ENCODE data around the gene TMEM271. TPM values are rescaled to one million over a fixed set of nuclear protein-coding genes. Genes with fewer than 3 reads are reported as not detected.
"Not testable (repeated sequence)": the region's sequence is repeated elsewhere in the genome, so short reads cannot be mapped to it uniquely, and the experiment has no call there.

The TMEM271 gene
- total RNA-seq, 2 experiments from 2014 or later, result not detected

DNA sequence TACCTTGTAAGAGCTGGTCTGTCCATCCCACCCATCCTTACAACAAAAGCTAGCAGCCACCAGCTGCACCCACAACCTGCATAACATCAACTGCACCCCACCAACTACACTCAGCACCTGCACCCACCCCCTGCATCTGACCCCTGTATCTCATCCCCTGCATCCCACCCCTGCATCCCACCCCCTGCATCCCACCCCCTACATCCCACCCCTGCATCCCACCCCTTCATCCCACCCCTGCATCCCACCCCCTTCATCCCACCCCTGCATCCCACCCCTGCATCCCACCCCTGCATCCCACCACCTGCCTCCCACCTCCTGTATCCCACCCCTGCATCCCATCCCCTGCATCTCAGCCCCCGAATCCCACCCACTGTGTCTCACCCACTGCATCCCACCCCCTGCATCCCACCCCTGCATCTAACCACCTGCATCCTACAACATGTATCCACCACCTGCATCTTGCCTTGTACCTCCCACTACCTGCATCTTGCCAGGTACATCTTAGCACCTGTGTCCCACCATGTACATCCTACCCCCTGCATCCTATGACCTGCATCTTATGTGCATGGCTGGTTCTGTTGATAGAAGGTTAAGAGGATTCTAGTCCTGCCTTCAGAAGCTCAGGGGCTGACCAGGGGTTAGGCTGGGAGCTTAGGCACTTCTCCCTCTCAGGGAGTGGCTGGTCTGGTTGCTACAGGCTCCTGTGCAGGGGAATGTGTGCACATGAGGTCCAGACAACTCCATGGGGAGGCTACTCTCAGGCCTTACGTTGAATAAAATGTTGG lies 9.4 kb downstream of the TMEM271 start:
- no peak for DNase-seq
- no peaks in the 10 kb centered on the region for H3K36me3 Mint-ChIP-seq (ENCODE audit: low read depth)
- peaks cover 13% of the 10 kb centered on the region for H3K27me3 Mint-ChIP-seq
- ChIA-PET CTCF (no interaction called here), POLR2A (no interaction called here)
- H3K4me3 Mint-ChIP-seq, result no peak overlapping the region
- no peak overlapping the region for H3K27ac Mint-ChIP-seq
- H3K9me3 Mint-ChIP-seq (ENCODE audit: low read depth), result peaks cover 17% of the 10 kb centered on the region
- no peak for ATAC-seq
- intact Hi-C loops (cut with DNase I, micrococcal nuclease), result no loop called here
- no peaks in the 10 kb centered on the region for H3K4me1 Mint-ChIP-seq

DNA sequence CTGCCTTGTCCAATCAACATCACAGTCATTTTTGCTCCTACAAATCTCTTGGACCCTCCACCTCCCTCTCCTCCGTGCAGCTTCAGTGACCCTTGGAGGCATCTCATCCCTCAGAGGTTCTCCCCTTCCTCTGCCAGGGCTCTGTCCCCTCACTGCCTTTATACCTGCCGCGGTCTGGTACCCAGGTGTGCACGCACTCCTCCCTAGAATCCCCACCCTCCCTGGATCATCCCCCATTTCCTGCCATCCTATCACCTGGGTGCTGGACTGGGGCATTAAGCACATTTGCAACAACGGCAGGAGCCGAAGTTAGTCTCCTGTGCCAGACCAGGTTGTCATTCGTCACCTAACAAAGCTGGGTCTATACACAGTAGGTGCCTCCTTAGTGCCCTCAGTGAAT lies 10.1 kb downstream of the TMEM271 start:
- DNase-seq (no peak), ATAC-seq (no peak)
- no peaks in the 10 kb centered on the region for H3K4me1 Mint-ChIP-seq
- H3K36me3 Mint-ChIP-seq (ENCODE audit: low read depth), result no peaks in the 10 kb centered on the region
- H3K27ac Mint-ChIP-seq, result no peak overlapping the region
- H3K4me3 Mint-ChIP-seq, result no peak overlapping the region
- H3K9me3 Mint-ChIP-seq (ENCODE audit: low read depth), result peaks cover 17% of the 10 kb centered on the region
- intact Hi-C loops (cut with DNase I, micrococcal nuclease), result no loop called here
- POLR2A ChIA-PET, result no interaction called here
- CTCF ChIA-PET, result no interaction called here
- peaks cover 7% of the 10 kb centered on the region for H3K27me3 Mint-ChIP-seq

DNA sequence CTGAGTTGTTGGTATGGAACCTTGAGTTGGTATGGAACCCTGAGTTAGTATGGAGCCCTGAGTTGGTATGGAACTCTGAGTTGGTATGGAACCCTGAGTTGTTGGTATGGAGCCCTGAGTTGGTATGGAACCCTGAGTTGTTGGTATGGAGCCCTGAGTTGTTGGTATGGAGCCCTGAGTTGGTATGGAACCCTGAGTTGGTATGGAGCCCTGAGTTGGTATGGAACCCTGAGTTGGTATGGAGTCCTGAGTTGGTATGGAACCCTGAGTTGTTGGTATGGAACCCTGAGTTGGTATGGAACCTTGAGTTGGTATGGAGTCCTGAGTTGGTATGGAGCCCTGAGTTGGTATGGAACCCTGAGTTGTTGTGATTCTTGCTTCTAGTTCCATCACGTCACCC lies 10.5 kb downstream of the TMEM271 start:
- H3K27ac Mint-ChIP-seq; H3K36me3 Mint-ChIP-seq (ENCODE audit: low read depth); H3K27me3 Mint-ChIP-seq; CTCF ChIA-PET; H3K4me1 Mint-ChIP-seq; DNase-seq; ATAC-seq; intact Hi-C loops (cut with DNase I, micrococcal nuclease); POLR2A ChIA-PET; H3K4me3 Mint-ChIP-seq: not testable (repeated sequence)
- peaks cover 17% of the 10 kb centered on the region for H3K9me3 Mint-ChIP-seq (ENCODE audit: low read depth)

DNA sequence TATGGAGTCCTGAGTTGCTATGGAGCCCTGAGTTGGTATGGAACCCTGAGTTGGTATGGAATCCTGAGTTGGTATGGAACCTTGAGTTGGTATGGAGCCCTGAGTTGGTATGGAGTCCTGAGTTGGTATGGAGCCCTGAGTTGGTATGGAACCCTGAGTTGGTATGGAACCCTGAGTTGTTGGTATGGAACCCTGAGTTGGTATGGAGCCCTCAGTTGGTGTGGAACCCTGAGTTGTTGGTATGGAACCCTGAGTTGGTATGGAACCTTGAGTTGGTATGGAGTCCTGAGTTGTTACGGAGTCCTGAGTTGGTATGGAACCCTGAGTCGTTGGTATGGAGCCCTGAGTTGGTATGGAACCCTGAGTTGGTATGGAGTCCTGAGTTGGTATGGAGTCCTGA lies 13.6 kb downstream of the TMEM271 start:
- H3K4me3 Mint-ChIP-seq; H3K27ac Mint-ChIP-seq; ATAC-seq; H3K4me1 Mint-ChIP-seq; H3K36me3 Mint-ChIP-seq (ENCODE audit: low read depth); H3K27me3 Mint-ChIP-seq; DNase-seq; CTCF ChIA-PET; intact Hi-C loops (cut with DNase I, micrococcal nuclease); POLR2A ChIA-PET: not testable (repeated sequence)
- peaks cover 17% of the 10 kb centered on the region for H3K9me3 Mint-ChIP-seq (ENCODE audit: low read depth)

DNA sequence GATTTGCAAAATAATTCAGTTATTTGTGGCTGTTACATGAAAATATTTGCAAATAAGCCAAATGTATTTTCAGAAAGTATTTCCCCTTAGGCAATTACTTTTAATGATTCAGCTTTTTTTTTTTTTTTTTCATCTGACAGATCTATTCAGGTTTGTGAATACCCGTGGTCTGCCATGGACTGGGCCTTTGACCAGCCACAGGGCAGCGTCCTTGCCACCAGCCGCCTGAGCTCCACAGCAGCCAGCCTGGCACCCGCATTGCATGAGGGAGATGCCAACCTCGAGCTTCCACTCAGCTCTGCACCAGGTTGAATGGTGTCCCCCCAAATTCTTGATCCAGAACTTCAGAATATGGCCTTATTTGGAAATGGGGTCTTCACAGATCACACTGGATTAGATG lies 14.7 kb downstream of the TMEM271 start:
- intact Hi-C loops (cut with DNase I, micrococcal nuclease), result no loop called here
- H3K27me3 Mint-ChIP-seq, result peaks cover 3% of the 10 kb centered on the region
- H3K4me3 Mint-ChIP-seq, result no peak overlapping the region
- ChIA-PET CTCF (interaction anchor here (0.6 kb wide), 1 partner anchor 39 kb away, joined by 3 read pairs; no protein-coding TSS in a partner anchor), POLR2A (no interaction called here)
- no peaks in the 10 kb centered on the region for H3K36me3 Mint-ChIP-seq (ENCODE audit: low read depth)
- no peak for DNase-seq
- no peaks in the 10 kb centered on the region for H3K4me1 Mint-ChIP-seq
- peaks cover 17% of the 10 kb centered on the region for H3K9me3 Mint-ChIP-seq (ENCODE audit: low read depth)
- ATAC-seq, result no peak
- H3K27ac Mint-ChIP-seq, result no peak overlapping the region

DNA sequence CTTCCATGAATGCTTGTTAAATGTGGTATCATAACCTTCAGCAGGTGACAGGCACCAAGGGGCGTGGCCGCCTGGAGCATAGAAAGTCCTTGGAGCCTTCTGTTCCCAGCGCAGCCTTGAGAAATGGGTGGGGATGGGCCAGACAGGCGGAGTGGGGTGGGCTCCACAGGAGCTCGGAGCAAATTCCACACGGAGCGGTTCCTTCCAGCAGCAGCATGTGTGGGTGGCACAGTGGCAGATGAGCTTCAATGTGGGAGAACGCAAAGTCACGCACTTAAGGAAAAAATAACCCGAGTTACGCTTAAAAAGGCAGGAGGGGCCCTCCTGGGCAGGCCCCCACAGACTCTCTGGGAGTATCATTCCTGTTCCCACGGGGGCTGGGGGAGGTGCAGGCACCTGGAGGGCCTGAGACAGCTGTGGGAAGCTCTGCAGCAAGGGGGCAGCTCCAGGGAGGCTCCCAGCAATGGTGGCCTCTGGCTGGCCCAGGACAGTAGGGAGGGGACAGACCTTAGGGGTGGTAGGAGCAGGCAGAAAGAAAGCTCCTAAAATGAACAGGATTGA lies 15.3 kb downstream of the TMEM271 start:
- no peaks in the 10 kb centered on the region for H3K36me3 Mint-ChIP-seq (ENCODE audit: low read depth)
- H3K4me1 Mint-ChIP-seq, result no peaks in the 10 kb centered on the region
- peaks cover 3% of the 10 kb centered on the region for H3K27me3 Mint-ChIP-seq
- ChIA-PET CTCF (no interaction called here), POLR2A (no interaction called here)
- DNase-seq (no peak), ATAC-seq (no peak)
- peaks cover 17% of the 10 kb centered on the region for H3K9me3 Mint-ChIP-seq (ENCODE audit: low read depth)
- no peak overlapping the region for H3K27ac Mint-ChIP-seq
- H3K4me3 Mint-ChIP-seq, result no peak overlapping the region
- intact Hi-C loops (cut with DNase I, micrococcal nuclease), result no loop called here

DNA sequence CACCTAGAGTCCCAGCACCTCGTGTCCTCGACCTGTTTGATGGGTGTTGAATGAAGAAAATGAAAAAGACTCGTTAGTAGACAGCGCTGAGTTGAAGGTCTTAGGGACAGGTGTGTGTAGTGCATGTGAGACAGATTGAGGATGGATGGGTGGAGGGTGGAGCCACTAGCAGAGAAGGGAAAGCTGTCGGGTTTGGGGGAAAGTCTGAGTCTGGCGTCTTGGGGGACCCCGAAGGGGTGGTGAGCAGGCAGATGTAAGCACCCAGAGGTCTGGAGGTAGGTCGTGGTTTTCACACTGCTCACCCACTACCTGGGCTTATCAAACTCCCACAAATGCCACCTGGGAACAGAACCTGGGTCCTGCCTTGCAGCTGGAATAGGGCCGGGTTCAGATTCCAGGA lies 16.0 kb downstream of the TMEM271 start:
- Mint-ChIP-seq H3K27me3 (peaks cover 3% of the 10 kb centered on the region), H3K27ac (no peak overlapping the region), H3K9me3 (ENCODE audit: low read depth) (peaks cover 17% of the 10 kb centered on the region), H3K4me1 (no peaks in the 10 kb centered on the region), H3K4me3 (no peak overlapping the region), H3K36me3 (ENCODE audit: low read depth) (no peaks in the 10 kb centered on the region)
- no peak for ATAC-seq
- no peak for DNase-seq
- ChIA-PET CTCF (no interaction called here), POLR2A (no interaction called here)
- intact Hi-C loops (cut with DNase I, micrococcal nuclease), result no loop called here

DNA sequence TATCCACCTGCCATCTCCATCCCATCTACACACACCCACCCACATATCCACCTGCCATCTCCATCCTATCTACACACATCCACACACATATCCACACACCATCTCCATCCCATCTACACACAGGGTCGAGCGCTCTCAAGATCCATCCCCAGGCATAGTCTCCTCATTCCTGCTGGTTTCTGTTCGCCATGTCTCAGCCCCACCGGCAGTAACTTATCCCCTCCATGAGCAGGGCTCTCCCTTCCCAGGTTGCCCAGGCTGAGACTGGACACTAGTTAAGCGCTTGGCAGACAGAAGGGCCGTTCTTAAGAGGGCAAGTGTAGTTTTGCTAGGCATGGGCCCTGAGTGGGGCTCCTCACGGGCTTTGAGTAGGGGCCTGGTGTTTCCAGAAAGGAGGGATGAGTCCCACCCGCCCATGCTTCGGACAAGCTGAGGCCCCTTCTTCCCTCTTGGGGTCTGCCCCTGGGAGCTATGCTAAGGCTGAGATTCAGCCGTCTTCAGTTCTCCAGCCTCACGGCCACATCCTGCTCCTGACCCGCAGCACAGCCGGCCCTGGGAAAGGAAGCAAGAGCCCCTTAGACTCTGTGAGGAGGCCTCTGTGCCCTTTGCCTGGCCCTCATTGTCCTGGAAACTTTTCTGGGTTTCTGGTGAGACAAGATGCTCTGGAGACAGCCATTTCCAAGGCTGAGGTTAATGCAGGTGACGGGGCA lies 20.4 kb downstream of the TMEM271 start:
- ChIA-PET CTCF (no interaction called here), POLR2A (no interaction called here)
- no peak overlapping the region for H3K27ac Mint-ChIP-seq
- no peaks in the 10 kb centered on the region for H3K36me3 Mint-ChIP-seq (ENCODE audit: low read depth)
- ATAC-seq, result no peak
- DNase-seq, result no peak
- peaks cover 11% of the 10 kb centered on the region for H3K9me3 Mint-ChIP-seq (ENCODE audit: low read depth)
- no peak overlapping the region for H3K4me3 Mint-ChIP-seq
- H3K4me1 Mint-ChIP-seq, result no peaks in the 10 kb centered on the region
- intact Hi-C loops (cut with DNase I, micrococcal nuclease), result no loop called here
- H3K27me3 Mint-ChIP-seq, result peaks cover 6% of the 10 kb centered on the region

DNA sequence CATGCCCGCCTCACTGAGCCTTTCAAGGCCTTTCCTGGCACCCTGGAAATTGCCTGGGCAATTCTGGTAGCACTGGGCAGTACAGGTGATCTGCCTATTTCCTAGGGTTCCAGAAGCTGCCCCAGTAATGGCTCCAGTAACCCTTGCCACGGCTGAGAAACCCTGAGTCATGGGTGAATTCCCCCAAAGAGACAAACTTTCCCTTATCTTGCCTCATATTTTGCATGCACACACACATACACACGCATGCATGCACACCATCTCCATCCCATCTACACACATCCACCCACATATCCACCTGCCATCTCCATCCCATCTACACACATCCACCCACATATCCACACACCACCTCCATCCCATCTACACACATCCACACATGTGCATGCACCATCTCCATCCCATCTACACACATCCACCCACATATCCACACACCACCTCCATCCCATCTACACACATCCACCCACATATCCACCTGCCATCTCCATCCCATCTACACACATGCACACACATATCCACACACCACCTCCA lies 21.2 kb downstream of the TMEM271 start:
- H3K4me1 Mint-ChIP-seq; CTCF ChIA-PET; H3K27ac Mint-ChIP-seq; H3K4me3 Mint-ChIP-seq; ATAC-seq; POLR2A ChIA-PET; intact Hi-C loops (cut with DNase I, micrococcal nuclease); DNase-seq; H3K27me3 Mint-ChIP-seq; H3K36me3 Mint-ChIP-seq (ENCODE audit: low read depth): not testable (repeated sequence)
- peaks cover 11% of the 10 kb centered on the region for H3K9me3 Mint-ChIP-seq (ENCODE audit: low read depth)

DNA sequence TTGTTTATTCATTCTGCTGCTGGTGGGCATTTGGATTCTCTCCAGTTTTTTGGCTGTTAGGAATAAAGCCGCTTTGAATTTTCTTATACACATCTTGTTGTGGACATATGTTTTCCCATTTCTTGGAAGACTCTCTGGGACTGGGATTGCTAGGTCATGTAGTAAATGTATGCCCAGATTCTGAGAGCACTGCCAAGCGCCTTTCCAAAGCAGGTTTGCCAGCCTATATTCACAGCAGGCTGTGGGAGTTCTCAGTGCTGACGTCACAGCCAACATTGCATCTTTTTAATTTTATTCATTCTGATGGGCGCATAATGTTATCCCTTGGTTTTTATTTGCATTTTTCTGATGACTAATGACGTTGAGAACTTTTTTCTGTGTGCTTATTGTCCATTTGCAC lies 24.1 kb downstream of the TMEM271 start:
- H3K4me1 Mint-ChIP-seq, result no peaks in the 10 kb centered on the region
- ChIA-PET CTCF (no interaction called here), POLR2A (no interaction called here)
- intact Hi-C loops (cut with DNase I, micrococcal nuclease), result no loop called here
- ATAC-seq (no peak), DNase-seq (no peak)
- H3K27me3 Mint-ChIP-seq, result peaks cover 10% of the 10 kb centered on the region
- no peak overlapping the region for H3K27ac Mint-ChIP-seq
- peaks cover 11% of the 10 kb centered on the region for H3K9me3 Mint-ChIP-seq (ENCODE audit: low read depth)
- H3K36me3 Mint-ChIP-seq (ENCODE audit: low read depth), result no peaks in the 10 kb centered on the region
- no peak overlapping the region for H3K4me3 Mint-ChIP-seq

DNA sequence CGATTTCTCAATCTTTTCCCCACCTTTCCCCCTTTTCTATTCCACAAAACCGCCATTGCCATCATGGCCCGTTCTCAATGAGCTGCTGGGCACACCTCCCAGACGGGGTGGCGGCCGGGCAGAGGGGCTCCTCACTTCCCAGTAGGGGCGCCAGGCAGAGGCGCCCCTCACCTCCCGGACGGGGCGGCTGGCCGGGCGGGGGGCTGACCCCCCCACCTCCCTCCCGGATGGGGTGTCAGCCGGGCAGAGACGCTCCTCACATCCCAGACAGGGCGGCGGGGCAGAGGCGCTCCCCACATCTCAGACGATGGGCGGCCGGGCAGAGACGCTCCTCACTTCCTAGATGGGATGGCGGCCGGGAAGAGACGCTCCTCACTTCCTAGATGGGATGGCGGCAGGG lies 25.8 kb downstream of the TMEM271 start:
- intact Hi-C loops (cut with DNase I, micrococcal nuclease); H3K4me3 Mint-ChIP-seq; H3K36me3 Mint-ChIP-seq (ENCODE audit: low read depth); POLR2A ChIA-PET; ATAC-seq; H3K27ac Mint-ChIP-seq; DNase-seq; CTCF ChIA-PET; H3K4me1 Mint-ChIP-seq: not testable (repeated sequence)
- Mint-ChIP-seq H3K9me3 (ENCODE audit: low read depth) (peaks cover 11% of the 10 kb centered on the region), H3K27me3 (peaks cover 10% of the 10 kb centered on the region)

DNA sequence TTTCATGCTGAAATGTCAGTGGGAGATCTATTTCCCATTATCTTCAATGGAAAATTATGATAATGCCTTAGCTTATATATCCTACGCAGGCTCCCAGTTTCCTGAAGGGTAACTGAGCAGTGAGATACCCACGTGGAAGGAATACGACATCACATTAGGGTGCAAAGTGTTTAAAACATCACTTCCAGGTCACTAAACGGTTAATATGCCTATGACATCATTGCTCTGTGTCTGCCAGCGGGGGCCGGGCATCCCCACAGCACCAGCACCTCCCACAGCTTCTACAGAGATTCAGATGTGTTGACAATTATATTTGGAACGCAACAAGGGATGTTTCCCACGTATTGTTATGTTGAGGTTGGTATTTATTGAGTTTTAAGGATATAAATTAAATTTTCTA lies 27.1 kb downstream of the TMEM271 start:
- no peak for ATAC-seq
- H3K9me3 Mint-ChIP-seq (ENCODE audit: low read depth), result peaks cover 14% of the 10 kb centered on the region
- no peak overlapping the region for H3K4me3 Mint-ChIP-seq
- no peak overlapping the region for H3K27ac Mint-ChIP-seq
- POLR2A ChIA-PET, result no interaction called here
- intact Hi-C loops (cut with DNase I, micrococcal nuclease), result no loop called here
- no peaks in the 10 kb centered on the region for H3K36me3 Mint-ChIP-seq (ENCODE audit: low read depth)
- no peak for DNase-seq
- CTCF ChIA-PET, result interaction anchor here (0.6 kb wide), 1 partner anchor 661 kb away, joined by 3 read pairs; no protein-coding TSS in a partner anchor
- peaks cover 10% of the 10 kb centered on the region for H3K27me3 Mint-ChIP-seq
- H3K4me1 Mint-ChIP-seq, result no peaks in the 10 kb centered on the region
